ENCODE results near the gene NDNF. TPM values are rescaled to one million over a fixed set of nuclear protein-coding genes. Genes with fewer than 3 reads are reported as not detected.

The NDNF gene
- total and polyA plus RNA-seq, 2 experiments from 2014 or later = 13.6 to 30.5 TPM

- H3K4me3 ChIP-seq = no peak overlapping the region
- TF ChIP-seq, protein P1, sequence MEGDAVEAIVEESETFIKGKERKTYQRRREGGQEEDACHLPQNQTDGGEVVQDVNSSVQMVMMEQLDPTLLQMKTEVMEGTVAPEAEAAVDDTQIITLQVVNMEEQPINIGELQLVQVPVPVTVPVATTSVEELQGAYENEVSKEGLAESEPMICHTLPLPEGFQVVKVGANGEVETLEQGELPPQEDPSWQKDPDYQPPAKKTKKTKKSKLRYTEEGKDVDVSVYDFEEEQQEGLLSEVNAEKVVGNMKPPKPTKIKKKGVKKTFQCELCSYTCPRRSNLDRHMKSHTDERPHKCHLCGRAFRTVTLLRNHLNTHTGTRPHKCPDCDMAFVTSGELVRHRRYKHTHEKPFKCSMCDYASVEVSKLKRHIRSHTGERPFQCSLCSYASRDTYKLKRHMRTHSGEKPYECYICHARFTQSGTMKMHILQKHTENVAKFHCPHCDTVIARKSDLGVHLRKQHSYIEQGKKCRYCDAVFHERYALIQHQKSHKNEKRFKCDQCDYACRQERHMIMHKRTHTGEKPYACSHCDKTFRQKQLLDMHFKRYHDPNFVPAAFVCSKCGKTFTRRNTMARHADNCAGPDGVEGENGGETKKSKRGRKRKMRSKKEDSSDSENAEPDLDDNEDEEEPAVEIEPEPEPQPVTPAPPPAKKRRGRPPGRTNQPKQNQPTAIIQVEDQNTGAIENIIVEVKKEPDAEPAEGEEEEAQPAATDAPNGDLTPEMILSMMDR (IDR thresholded peaks at IDR 0.05; ENCODE audit: poor library complexity) = no peak
- TF ChIP-seq EZH2 (IDR thresholded peaks at IDR 0.05; ENCODE audit: borderline replicate concordance) (no peak), EZH2phosphoT487 (IDR thresholded peaks at IDR 0.05; ENCODE audit: low read depth, severe bottlenecking, unreplicated experiment) (no peak)
- H3K4me1 ChIP-seq (ENCODE audit: insufficient read depth) = no peaks in the 10 kb centered on the region
- no peak for DNase-seq (ENCODE audit: low spot score)
- no peak overlapping the region for H3K27ac ChIP-seq
- H4K20me1 ChIP-seq (ENCODE audit: insufficient read depth, poor library complexity, severe bottlenecking) = no peaks in the 10 kb centered on the region
- no peaks in the 10 kb centered on the region for H3K27me3 ChIP-seq
- no peaks in the 10 kb centered on the region for H3K36me3 ChIP-seq (replicated peaks; ENCODE audit: insufficient read depth, low read depth)
- no peaks in the 10 kb centered on the region for H3K9me3 ChIP-seq (ENCODE audit: low read depth)
- H3K79me2 ChIP-seq = no peaks in the 10 kb centered on the region
- no peak overlapping the region for H3K4me2 ChIP-seq
- no peaks in the 10 kb centered on the region for H3K9me2 ChIP-seq (replicated peaks; ENCODE audit: insufficient read depth)
- H2AFZ ChIP-seq = no peak overlapping the region
Measured at GRCh38 chr4:121054373-121054772, 18.0 kb downstream of the NDNF start.

- Histone ChIP-seq H2AFZ (no peak overlapping the region), H3K27me3 (no peaks in the 10 kb centered on the region), H3K36me3 (replicated peaks; ENCODE audit: insufficient read depth, low read depth) (no peaks in the 10 kb centered on the region), H3K27ac (no peak overlapping the region), H3K79me2 (no peaks in the 10 kb centered on the region), H4K20me1 (ENCODE audit: insufficient read depth, poor library complexity, severe bottlenecking) (no peaks in the 10 kb centered on the region), H3K4me3 (no peak overlapping the region), H3K4me2 (no peak overlapping the region), H3K9me2 (replicated peaks; ENCODE audit: insufficient read depth) (no peaks in the 10 kb centered on the region), H3K9me3 (ENCODE audit: low read depth) (no peaks in the 10 kb centered on the region), H3K4me1 (ENCODE audit: insufficient read depth) (no peaks in the 10 kb centered on the region)
- no peak for DNase-seq (ENCODE audit: low spot score)
- no peak for TF ChIP-seq EZH2phosphoT487 (IDR thresholded peaks at IDR 0.05; ENCODE audit: low read depth, severe bottlenecking, unreplicated experiment)
- TF ChIP-seq EZH2 (IDR thresholded peaks at IDR 0.05; ENCODE audit: borderline replicate concordance) = no peak
- WGBS (ENCODE audit: low lambda C conversion rate, missing lambda C conversion rate) = 89% methylated on average over 3 of the region's 3 CpGs
Measured at GRCh38 chr4:121053601-121054143, 18.7 kb downstream of the NDNF start.

GRCh38 chr4:121050300-121050699 lies 22.0 kb downstream of the NDNF start:
- Histone ChIP-seq H4K20me1 (ENCODE audit: insufficient read depth, poor library complexity, severe bottlenecking) (no peaks in the 10 kb centered on the region), H3K4me3 (no peak overlapping the region), H3K4me2 (no peak overlapping the region), H2AFZ (no peak overlapping the region), H3K36me3 (replicated peaks; ENCODE audit: insufficient read depth, low read depth) (no peaks in the 10 kb centered on the region), H3K9me3 (ENCODE audit: low read depth) (no peaks in the 10 kb centered on the region), H3K9me2 (replicated peaks; ENCODE audit: insufficient read depth) (no peaks in the 10 kb centered on the region), H3K27ac (no peak overlapping the region), H3K4me1 (ENCODE audit: insufficient read depth) (no peaks in the 10 kb centered on the region), H3K27me3 (no peaks in the 10 kb centered on the region), H3K79me2 (no peaks in the 10 kb centered on the region)
- peak; percentile 10 for DNase-seq (ENCODE audit: low spot score)
- TF ChIP-seq, protein P1 (IDR thresholded peaks at IDR 0.05; ENCODE audit: poor library complexity) = peak; percentile 51
- no peak for TF ChIP-seq EZH2phosphoT487 (IDR thresholded peaks at IDR 0.05; ENCODE audit: low read depth, severe bottlenecking, unreplicated experiment)

GRCh38 chr4:121049072-121049599 lies 23.2 kb downstream of the NDNF start:
- Histone ChIP-seq H3K4me2 (no peak overlapping the region), H3K4me1 (ENCODE audit: insufficient read depth) (no peaks in the 10 kb centered on the region), H4K20me1 (ENCODE audit: insufficient read depth, poor library complexity, severe bottlenecking) (no peaks in the 10 kb centered on the region), H3K36me3 (replicated peaks; ENCODE audit: insufficient read depth, low read depth) (no peaks in the 10 kb centered on the region), H3K79me2 (no peaks in the 10 kb centered on the region), H2AFZ (no peak overlapping the region), H3K9me3 (ENCODE audit: low read depth) (no peaks in the 10 kb centered on the region), H3K4me3 (no peak overlapping the region), H3K27me3 (no peaks in the 10 kb centered on the region), H3K9me2 (replicated peaks; ENCODE audit: insufficient read depth) (no peaks in the 10 kb centered on the region), H3K27ac (peak overlapping the region; percentile 9)
- TF ChIP-seq EZH2 (IDR thresholded peaks at IDR 0.05; ENCODE audit: borderline replicate concordance) = no peak
- TF ChIP-seq, protein P1 (IDR thresholded peaks at IDR 0.05; ENCODE audit: poor library complexity) = no peak
- no peak for TF ChIP-seq EZH2phosphoT487 (IDR thresholded peaks at IDR 0.05; ENCODE audit: low read depth, severe bottlenecking, unreplicated experiment)
- 55% methylated on average over 3 of the region's 3 CpGs for WGBS (ENCODE audit: low lambda C conversion rate, missing lambda C conversion rate)
- DNase-seq (ENCODE audit: low spot score) = no peak
